ENCODE data around the gene CECR2.

The CECR2 gene

GRCh38 chr22:17576470-17576869 is 207.2 kb downstream of the CECR2 start:
- ATAC-seq (ENCODE audit: low read depth) (no peak), DNase-seq (ENCODE audit: low spot score in 2 of 2) (no peak)
- H3K4me3 Mint-ChIP-seq: no peak overlapping the region
- peaks cover 4% of the 10 kb centered on the region for H3K4me1 Mint-ChIP-seq
- H3K27me3 Mint-ChIP-seq: peaks cover 4% of the 10 kb centered on the region
- H3K27ac Mint-ChIP-seq: no peak overlapping the region
- no peaks in the 10 kb centered on the region for H3K9me3 Mint-ChIP-seq
- no peaks in the 10 kb centered on the region for H3K36me3 Mint-ChIP-seq

GRCh38 chr22:17578136-17578754 is 209.0 kb downstream of the CECR2 start:
- Mint-ChIP-seq H3K36me3 (no peaks in the 10 kb centered on the region), H3K4me1 (peaks cover 4% of the 10 kb centered on the region), H3K9me3 (no peaks in the 10 kb centered on the region), H3K27ac (no peak overlapping the region), H3K27me3 (peaks cover 5% of the 10 kb centered on the region), H3K4me3 (no peak overlapping the region)
- ATAC-seq (ENCODE audit: low read depth) (no peak), DNase-seq (ENCODE audit: low spot score in 2 of 2) (no peak)

GRCh38 chr22:17579535-17579981 is 210.3 kb downstream of the CECR2 start:
- Mint-ChIP-seq H3K27me3 (peaks cover 2% of the 10 kb centered on the region), H3K4me1 (no peaks in the 10 kb centered on the region), H3K4me3 (no peak overlapping the region), H3K9me3 (no peaks in the 10 kb centered on the region), H3K27ac (no peak overlapping the region), H3K36me3 (no peaks in the 10 kb centered on the region)
- no peak for ATAC-seq (ENCODE audit: low read depth)
- no peak for DNase-seq (ENCODE audit: low spot score in 2 of 2)

- Mint-ChIP-seq H3K27ac (no peak overlapping the region), H3K27me3 (peaks cover 2% of the 10 kb centered on the region), H3K4me1 (no peaks in the 10 kb centered on the region), H3K4me3 (no peak overlapping the region), H3K9me3 (no peaks in the 10 kb centered on the region), H3K36me3 (no peaks in the 10 kb centered on the region)
- no peak for DNase-seq (ENCODE audit: low spot score in 2 of 2)
- ATAC-seq (ENCODE audit: low read depth): no peak
Measured at GRCh38 chr22:17580441-17581031, 211.3 kb downstream of the CECR2 start.

- H3K9me3 Mint-ChIP-seq: no peaks in the 10 kb centered on the region
Measured at GRCh38 chr22:17581056-17581455, 211.8 kb downstream of the CECR2 start.

GRCh38 chr22:17581631-17582030 is 212.4 kb downstream of the CECR2 start:
- no peaks in the 10 kb centered on the region for H3K4me1 Mint-ChIP-seq
- no peaks in the 10 kb centered on the region for H3K36me3 Mint-ChIP-seq
- H3K9me3 Mint-ChIP-seq: no peaks in the 10 kb centered on the region
- DNase-seq (ENCODE audit: low spot score in 2 of 2) (no peak), ATAC-seq (ENCODE audit: low read depth) (no peak)
- H3K27ac Mint-ChIP-seq: no peak overlapping the region
- no peak overlapping the region for H3K4me3 Mint-ChIP-seq
- peaks cover 2% of the 10 kb centered on the region for H3K27me3 Mint-ChIP-seq

More at GRCh38 chr22:17581056-17581455, 211.8 kb downstream of the CECR2 start:
- DNase-seq (ENCODE audit: low spot score in 2 of 2) (no peak), ATAC-seq (ENCODE audit: low read depth) (no peak)
- Mint-ChIP-seq H3K27ac (no peak overlapping the region), H3K36me3 (no peaks in the 10 kb centered on the region), H3K4me1 (no peaks in the 10 kb centered on the region), H3K27me3 (peaks cover 2% of the 10 kb centered on the region), H3K4me3 (no peak overlapping the region)

- no peak overlapping the region for H3K27ac Mint-ChIP-seq
- no peak for DNase-seq (ENCODE audit: low spot score in 2 of 2)
- no peaks in the 10 kb centered on the region for H3K4me1 Mint-ChIP-seq
- H3K36me3 Mint-ChIP-seq: no peaks in the 10 kb centered on the region
- H3K27me3 Mint-ChIP-seq: peaks cover 2% of the 10 kb centered on the region
- H3K4me3 Mint-ChIP-seq: no peak overlapping the region
- no peak for ATAC-seq (ENCODE audit: low read depth)
- H3K9me3 Mint-ChIP-seq: no peaks in the 10 kb centered on the region
Measured at GRCh38 chr22:17583151-17583550, 213.9 kb downstream of the CECR2 start.

- DNase-seq (ENCODE audit: low spot score in 2 of 2): no peak
- peaks cover 2% of the 10 kb centered on the region for H3K27me3 Mint-ChIP-seq
- no peak overlapping the region for H3K27ac Mint-ChIP-seq
- ATAC-seq (ENCODE audit: low read depth): no peak
- no peak overlapping the region for H3K4me3 Mint-ChIP-seq
- H3K4me1 Mint-ChIP-seq: no peaks in the 10 kb centered on the region
- H3K36me3 Mint-ChIP-seq: peaks cover 10% of the 10 kb centered on the region
- H3K9me3 Mint-ChIP-seq: no peaks in the 10 kb centered on the region
Measured at GRCh38 chr22:17586831-17587440, 217.7 kb downstream of the CECR2 start.

- Mint-ChIP-seq H3K27me3 (no peaks in the 10 kb centered on the region), H3K27ac (peak overlapping the region; percentile 41), H3K4me3 (no peak overlapping the region), H3K9me3 (no peaks in the 10 kb centered on the region), H3K36me3 (peaks cover 15% of the 10 kb centered on the region), H3K4me1 (no peaks in the 10 kb centered on the region)
- DNase-seq (ENCODE audit: low spot score in 2 of 2) (no peak), ATAC-seq (ENCODE audit: low read depth) (no peak)
Measured at GRCh38 chr22:17587629-17588028, 218.4 kb downstream of the CECR2 start.

- Mint-ChIP-seq H3K27me3 (no peaks in the 10 kb centered on the region), H3K4me1 (no peaks in the 10 kb centered on the region), H3K4me3 (no peak overlapping the region), H3K27ac (no peak overlapping the region), H3K9me3 (no peaks in the 10 kb centered on the region), H3K36me3 (peaks cover 21% of the 10 kb centered on the region)
- no peak for DNase-seq (ENCODE audit: low spot score in 2 of 2)
- no peak for ATAC-seq (ENCODE audit: low read depth)
Measured at GRCh38 chr22:17588606-17589005, 219.3 kb downstream of the CECR2 start.

- no peaks in the 10 kb centered on the region for H3K27me3 Mint-ChIP-seq
- no peak overlapping the region for H3K27ac Mint-ChIP-seq
- DNase-seq (ENCODE audit: low spot score in 2 of 2) (no peak), ATAC-seq (ENCODE audit: low read depth) (no peak)
- H3K36me3 Mint-ChIP-seq: peaks cover 24% of the 10 kb centered on the region
- peaks cover 8% of the 10 kb centered on the region for H3K4me1 Mint-ChIP-seq
- H3K9me3 Mint-ChIP-seq: no peaks in the 10 kb centered on the region
- no peak overlapping the region for H3K4me3 Mint-ChIP-seq
Measured at GRCh38 chr22:17589810-17590375, 220.6 kb downstream of the CECR2 start.

GRCh38 chr22:17590586-17590985 is 221.3 kb downstream of the CECR2 start:
- no peak overlapping the region for H3K4me3 Mint-ChIP-seq
- peaks cover 15% of the 10 kb centered on the region for H3K4me1 Mint-ChIP-seq
- peak overlapping the region; percentile 14 for H3K27ac Mint-ChIP-seq
- DNase-seq (ENCODE audit: low spot score in 2 of 2) (no peak), ATAC-seq (ENCODE audit: low read depth) (no peak)
- H3K27me3 Mint-ChIP-seq: no peaks in the 10 kb centered on the region
- no peaks in the 10 kb centered on the region for H3K9me3 Mint-ChIP-seq
- peaks cover 24% of the 10 kb centered on the region for H3K36me3 Mint-ChIP-seq

- H3K27ac Mint-ChIP-seq: no peak overlapping the region
Measured at GRCh38 chr22:17592201-17592600, 222.9 kb downstream of the CECR2 start.

GRCh38 chr22:17596226-17596625 is 227.0 kb downstream of the CECR2 start:
- peak overlapping the region; percentile 83 for H3K27ac Mint-ChIP-seq
- H3K4me3 Mint-ChIP-seq: peak overlapping the region; percentile 61
- no peak for ATAC-seq (ENCODE audit: low read depth)
- H3K36me3 Mint-ChIP-seq: peaks cover 56% of the 10 kb centered on the region
- no peaks in the 10 kb centered on the region for H3K9me3 Mint-ChIP-seq
- H3K4me1 Mint-ChIP-seq: peaks cover 22% of the 10 kb centered on the region
- H3K27me3 Mint-ChIP-seq: no peaks in the 10 kb centered on the region
- no peak for DNase-seq (ENCODE audit: low spot score in 2 of 2)

More at GRCh38 chr22:17592201-17592600, 222.9 kb downstream of the CECR2 start:
- peaks cover 34% of the 10 kb centered on the region for H3K36me3 Mint-ChIP-seq
- no peaks in the 10 kb centered on the region for H3K9me3 Mint-ChIP-seq
- H3K27me3 Mint-ChIP-seq: no peaks in the 10 kb centered on the region
- DNase-seq (ENCODE audit: low spot score in 2 of 2) (no peak), ATAC-seq (ENCODE audit: low read depth) (no peak)
- H3K4me1 Mint-ChIP-seq: peaks cover 22% of the 10 kb centered on the region
- H3K4me3 Mint-ChIP-seq: no peak overlapping the region
